OCI-LY7 (cell line): ENCODE data around the gene ARF3. TPM values are rescaled to one million over a fixed set of nuclear protein-coding genes. Genes with fewer than 3 reads are reported as not detected.

Experiments
- BruUV-seq: library from RNA; stranded (reverse); fragments of 400-500 nt; replicated peaks from 2 replicates; lab custom pipeline; 2021; lab: Mats Ljungman, UMichigan
- CTCF ChIA-PET: fragments of 300-600 bp; sonication (Branson Sonifier 250); formaldehyde crosslinking; loops from one replicate; lab custom pipeline; 2022; ENCODE audit warnings: antibody characterized with exemption; ENCODE audit not compliant: unreplicated experiment; lab: Charles Lee
- POLR2A ChIA-PET: fragments of 300-600 bp; sonication (Branson Sonifier 250); formaldehyde crosslinking; loops from one replicate; lab custom pipeline; 2022; ENCODE audit warnings: antibody characterized with exemption; lab: Charles Lee
- DNase-seq: peaks from one replicate; pipeline ENCODE4 v3.0.0-alpha.2; 2015; ENCODE audit warnings: low spot score
- H2AFZ ChIP-seq: fragments of 200-600 bp; sonication (generic), shearing (Covaris generic); 2 replicates; pipeline ENCODE4 v1.6.1; 2014; ENCODE audit warnings: mild to moderate bottlenecking, antibody characterized with exemption, low read length, moderate library complexity
- H3K27ac ChIP-seq: fragments of 200-600 bp; sonication (generic); 2 replicates; pipeline ENCODE4 v1.5.1; 2014; ENCODE audit warnings: mixed run types, low read depth, mild to moderate bottlenecking, moderate library complexity, low read length, inconsistent platforms; ENCODE audit not compliant: poor library complexity, severe bottlenecking
- H3K36me3 ChIP-seq: fragments of 200-600 bp; sonication (generic); 2 replicates; pipeline ENCODE4 v1.6.1; 2014; ENCODE audit warnings: mild to moderate bottlenecking, antibody characterized with exemption, low read length, moderate library complexity, mixed read lengths; ENCODE audit not compliant: insufficient read depth
- H3K4me1 ChIP-seq: fragments of 200-600 bp; sonication (generic); 2 replicates; pipeline ENCODE4 v1.5.1; 2014; ENCODE audit warnings: mild to moderate bottlenecking, low read length; ENCODE audit not compliant: insufficient read depth, poor library complexity, severe bottlenecking
- H3K4me2 ChIP-seq: fragments of 200-600 bp; sonication (generic); 2 replicates; pipeline ENCODE4 v1.6.1; 2014; ENCODE audit warnings: mild to moderate bottlenecking, low read length
- H3K4me3 ChIP-seq: fragments of 200-600 bp; sonication (generic); 2 replicates; pipeline ENCODE4 v1.5.1; 2014; ENCODE audit warnings: mild to moderate bottlenecking, low read depth, low read length; ENCODE audit not compliant: poor library complexity, severe bottlenecking
- H3K79me2 ChIP-seq: fragments of 200-600 bp; sonication (generic); 2 replicates; pipeline ENCODE4 v1.6.1; 2016; ENCODE audit warnings: low read depth, mild to moderate bottlenecking, low read length, moderate library complexity, mixed read lengths; ENCODE audit not compliant: insufficient read depth
- H3K9me2 ChIP-seq: fragments of 200-600 bp; sonication (generic); 2 replicates; pipeline ENCODE4 v1.6.1; 2016; ENCODE audit warnings: mild to moderate bottlenecking, low read length, mixed read lengths; ENCODE audit not compliant: insufficient read depth
- H3K9me3 ChIP-seq: fragments of 200-600 bp; sonication (generic); 2 replicates; pipeline ENCODE4 v1.6.1; 2014; ENCODE audit warnings: mild to moderate bottlenecking, mixed run types, low read length, mixed read lengths
- H4K20me1 ChIP-seq: fragments of 200-600 bp; sonication (generic); 2 replicates; pipeline ENCODE4 v1.6.1; 2014; ENCODE audit warnings: mild to moderate bottlenecking, antibody characterized with exemption, low read length, moderate library complexity, mixed read lengths; ENCODE audit not compliant: insufficient read depth
- CTCF ChIP-seq: fragments of 200-600 bp; sonication (generic); conservative IDR thresholded peaks from 2 replicates; pipeline ENCODE4 v1.5.1; 2014; ENCODE audit warnings: mild to moderate bottlenecking, antibody characterized with exemption, low read length, moderate library complexity, mixed read lengths
- EZH2phosphoT487 ChIP-seq: fragments of 200-600 bp; sonication (generic); IDR thresholded peaks from 2 replicates; pipeline ENCODE4 v1.6.1; 2018; ENCODE audit warnings: low read depth, borderline replicate concordance, mild to moderate bottlenecking, mixed run types, antibody characterized with exemption, low read length, moderate library complexity, mixed read lengths
- intact Hi-C: fragments of 100-400 bp; cut with micrococcal nuclease; formaldehyde crosslinking; loops from one replicate; pipeline ENCODE4 v1.10.0; 2022; ENCODE audit not compliant: unreplicated experiment
- total RNA-seq, 2 experiments: library from RNA; depleted of rRNA in 1 of 2; stranded (reverse); fragments of >200 nt in 1 of 2; shearing (Covaris generic) in 1 of 2; gene quantifications; 2 replicates each; pipeline ENCODE4 v1.2.3, GENCODE V29; 2014 to 2022

Gene ARF3
- total RNA-seq, 2 experiments from 2014 or later = 41.2 to 133 TPM

GRCh38 chr12:48970702-48971334 is 13.5 kb upstream of the ARF3 start:
- POLR2A ChIA-PET = no interaction called here
- intact Hi-C loops = no loop called here
- H3K79me2 ChIP-seq = no peaks in the 10 kb centered on the region
- TF ChIP-seq CTCF (no peak), EZH2phosphoT487 (no peak)
- H4K20me1 ChIP-seq = no peaks in the 10 kb centered on the region
- H3K9me3 ChIP-seq = no peaks in the 10 kb centered on the region
- H3K27ac ChIP-seq = no peak overlapping the region
- CTCF ChIA-PET = interaction anchor here (0.5 kb wide), 1 partner anchor 107 kb away, joined by 5 read pairs; no protein-coding TSS in a partner anchor
- no TSS peak for BruUV-seq
- H3K9me2 ChIP-seq = no peaks in the 10 kb centered on the region
- H3K4me1 ChIP-seq = no peaks in the 10 kb centered on the region
- no peaks in the 10 kb centered on the region for H3K36me3 ChIP-seq
- no peak overlapping the region for H3K4me2 ChIP-seq
- H3K4me3 ChIP-seq = no peak overlapping the region
- DNase-seq = no peak
- no peak overlapping the region for H2AFZ ChIP-seq

GRCh38 chr12:48969833-48970701 is 12.8 kb upstream of the ARF3 start:
- ChIA-PET CTCF (no interaction called here), POLR2A (no interaction called here)
- intact Hi-C loops = no loop called here

More at GRCh38 chr12:48969833-48970701, 12.8 kb upstream of the ARF3 start:
- no peak for DNase-seq
- Histone ChIP-seq H3K27ac (no peak overlapping the region), H3K79me2 (no peaks in the 10 kb centered on the region), H3K4me1 (no peaks in the 10 kb centered on the region), H2AFZ (no peak overlapping the region), H4K20me1 (no peaks in the 10 kb centered on the region), H3K4me2 (no peak overlapping the region), H3K9me3 (no peaks in the 10 kb centered on the region), H3K9me2 (no peaks in the 10 kb centered on the region), H3K4me3 (no peak overlapping the region), H3K36me3 (no peaks in the 10 kb centered on the region)
- BruUV-seq = no TSS peak
- TF ChIP-seq CTCF = no peak
- TF ChIP-seq EZH2phosphoT487 = no peak
